GM12878 (cell line): Measurements from ENCODE around the gene GMPPA. TPM values are rescaled to one million over a fixed set of nuclear protein-coding genes. Genes with fewer than 3 reads are reported as not detected.

ENCODE experiments used
- ATAC-seq: fragments of 200-7000 bp; cut with Tn5 transposase; 3 replicates; pipeline ENCODE4 v1.9.1; 2020; ENCODE audit warnings: mild to moderate bottlenecking, moderate library complexity
- BruUV-seq: library from RNA; stranded (reverse); fragments of 400-500 nt; replicated peaks from 2 replicates; lab custom pipeline; 2021; lab: Mats Ljungman, UMichigan
- CTCF ChIA-PET: fragments of 300-600 bp; sonication (Branson Sonifier 250); formaldehyde crosslinking; extraction: SDS; loops from one replicate; lab custom pipeline; 2021; ENCODE audit warnings: inconsistent platforms; lab: Yijun Ruan, JAX
- POLR2A ChIA-PET: fragments of 350-600 bp; formaldehyde crosslinking; extraction: SDS; loops from one replicate; lab custom pipeline; 2021; ENCODE audit warnings: inconsistent platforms; lab: Charles Lee
- RAD21 ChIA-PET: fragments of 300-600 bp; sonication (Branson Sonifier 250); formaldehyde crosslinking; loops from one replicate; lab custom pipeline; 2023; ENCODE audit warnings: antibody characterized with exemption; ENCODE audit not compliant: unreplicated experiment; lab: Charles Lee
- SMC1A ChIA-PET: fragments of 300-600 bp; sonication (Branson Sonifier 250); formaldehyde crosslinking; loops from one replicate; lab custom pipeline; 2023; ENCODE audit not compliant: unreplicated experiment, uncharacterized antibody; lab: Charles Lee
- DNase-seq: peaks from one replicate; pipeline ENCODE4 v3.0.0-alpha.2; 2011; ENCODE audit warnings: low read depth, low spot score
- FAIRE-seq: peaks from 3 replicates; lab custom pipeline; 2011; peaks lifted over from hg19 to GRCh38; lab: Jason Lieb, UNC
- H2AFZ ChIP-seq: 2 replicates; pipeline ENCODE4 v1.6.0; 2011; ENCODE audit warnings: low read depth, low read length, control low read depth; ENCODE audit not compliant: control insufficient read depth
- H3K27ac ChIP-seq: 2 replicates; pipeline ENCODE4 v1.5.1; 2011; ENCODE audit warnings: control low read depth; ENCODE audit not compliant: control insufficient read depth, insufficient read depth
- H3K27me3 ChIP-seq, 2 experiments: replicated peaks in 1 of 2; 2 replicates each; pipeline versions ENCODE4 v1.6.0 to v1.6.1; 2011; ENCODE audit warnings: low read length in 1 of 2; ENCODE audit not compliant: control insufficient read depth in 2 of 2, insufficient read depth in 2 of 2
- H3K36me3 ChIP-seq, 2 experiments: 2 replicates each; pipeline ENCODE4 v1.5.1; 2011; ENCODE audit warnings: low read length in 1 of 2; ENCODE audit not compliant: control insufficient read depth in 2 of 2, insufficient read depth in 2 of 2
- H3K4me1 ChIP-seq: 2 replicates; pipeline ENCODE4 v1.6.1; 2011; ENCODE audit warnings: mild to moderate bottlenecking, low read length, moderate library complexity, mixed read lengths; ENCODE audit not compliant: control insufficient read depth, insufficient read depth
- H3K4me2 ChIP-seq: 2 replicates; pipeline ENCODE4 v1.6.0; 2011; ENCODE audit warnings: control low read depth; ENCODE audit not compliant: control insufficient read depth, insufficient read depth
- H3K4me3 ChIP-seq: fragments of 200-600 bp; sonication (generic); 2 replicates; pipeline ENCODE4 v1.5.1; 2016
- H3K79me2 ChIP-seq: 2 replicates; pipeline ENCODE4 v1.6.0; 2011; ENCODE audit warnings: low read length; ENCODE audit not compliant: control insufficient read depth, insufficient read depth
- H3K9ac ChIP-seq: 2 replicates; pipeline ENCODE4 v1.8.0; 2011; ENCODE audit warnings: low read length, control low read depth, mixed read lengths; ENCODE audit not compliant: control insufficient read depth, insufficient read depth
- H3K9me3 ChIP-seq: replicated peaks from 3 replicates; pipeline ENCODE4 v1.5.1; 2011; ENCODE audit warnings: mild to moderate bottlenecking, low read length; ENCODE audit not compliant: control insufficient read depth, insufficient read depth
- H4K20me1 ChIP-seq: 2 replicates; pipeline ENCODE4 v1.6.0; 2011; ENCODE audit not compliant: control insufficient read depth, insufficient read depth
- DPF2 ChIP-seq: fragments of 450-650 bp; IDR thresholded peaks from 2 replicates; pipeline ENCODE4 v1.6.1; 2017; ENCODE audit warnings: mild to moderate bottlenecking
- FOXM1 ChIP-seq: IDR thresholded peaks from 2 replicates; pipeline ENCODE4 v1.6.1; 2012; ENCODE audit warnings: low read depth, mild to moderate bottlenecking, inconsistent platforms, low read length, moderate library complexity
- KDM1A ChIP-seq: fragments of 200-600 bp; sonication (generic); IDR thresholded peaks from 2 replicates; pipeline ENCODE4 v1.6.1; 2016; ENCODE audit warnings: borderline replicate concordance
- LARP7 ChIP-seq: fragments of 450-650 bp; IDR thresholded peaks from 2 replicates; pipeline ENCODE4 v1.6.1; 2017; ENCODE audit warnings: mild to moderate bottlenecking
- MYC ChIP-seq: IDR thresholded peaks from 2 replicates; pipeline ENCODE4 v1.6.1; 2011; ENCODE audit warnings: mild to moderate bottlenecking, low read length, moderate library complexity, inconsistent platforms; ENCODE audit not compliant: insufficient read depth, insufficient replicate concordance, insufficient read length, severe bottlenecking
- NBN ChIP-seq: fragments of 450-650 bp; IDR thresholded peaks from 2 replicates; pipeline ENCODE4 v1.6.1; 2016
- PBX3 ChIP-seq: IDR thresholded peaks from 2 replicates; pipeline ENCODE4 v1.6.1; 2011; ENCODE audit warnings: mild to moderate bottlenecking, low read depth, low read length, moderate library complexity; ENCODE audit not compliant: insufficient replicate concordance
- RAD51 ChIP-seq: fragments of 450-650 bp; IDR thresholded peaks from 2 replicates; pipeline ENCODE4 v1.6.1; 2016; ENCODE audit warnings: moderate library complexity, mild to moderate bottlenecking, inconsistent platforms
- RFX5 ChIP-seq: IDR thresholded peaks from 2 replicates; pipeline ENCODE4 v1.6.1; 2011; ENCODE audit warnings: low read depth, low read length, improper control_type of control experiment
- SKIL ChIP-seq: fragments of 450-650 bp; IDR thresholded peaks from 2 replicates; pipeline ENCODE4 v1.6.1; 2017; ENCODE audit warnings: mild to moderate bottlenecking, low read depth, inconsistent platforms; ENCODE audit not compliant: poor library complexity, severe bottlenecking
- SMC3 ChIP-seq: IDR thresholded peaks from 2 replicates; pipeline ENCODE4 v1.6.1; 2011; ENCODE audit warnings: low read length, improper control_type of control experiment, borderline replicate concordance
- TCF12 ChIP-seq: IDR thresholded peaks from 2 replicates; pipeline ENCODE4 v1.6.1; 2011; ENCODE audit warnings: low read depth, mild to moderate bottlenecking, low read length
- TCF7 ChIP-seq: IDR thresholded peaks from 2 replicates; pipeline ENCODE4 v1.6.1; 2014; ENCODE audit warnings: antibody characterized with exemption, borderline replicate concordance
- USF2 ChIP-seq: IDR thresholded peaks from 2 replicates; pipeline ENCODE4 v1.6.1; 2011; ENCODE audit warnings: low read depth, low read length, improper control_type of control experiment, borderline replicate concordance
- ZBTB11 ChIP-seq: fragments of 450-650 bp; formaldehyde crosslinking; IDR thresholded peaks from 2 replicates; pipeline ENCODE4 v1.5.0; 2022; ENCODE audit warnings: mild to moderate bottlenecking, missing genetic modification characterization
- ZNF384 ChIP-seq: IDR thresholded peaks from 2 replicates; pipeline ENCODE4 v1.6.1; 2012; ENCODE audit warnings: low read depth, mild to moderate bottlenecking, low read length, improper control_type of control experiment, borderline replicate concordance
- WGBS: methylation state at CpG from one replicate; pipeline ENCODE4 v1.1.6; 2016; ENCODE audit warnings: low lambda C conversion rate; ENCODE audit not compliant: insufficient replicate concordance, insufficient coverage; ENCODE audit errors: missing lambda C conversion rate; 5-methylcytosine and 5-hydroxymethylcytosine counted together
- in situ Hi-C: fragments of 300-500 bp; cut with MboI; formaldehyde crosslinking; loops from 9 replicates; pipeline ENCODE4 v1.14.3; 2018; ENCODE audit warnings: mixed read lengths
- intact Hi-C: fragments of 100-400 bp; cut with micrococcal nuclease; formaldehyde crosslinking; loops from one replicate; pipeline ENCODE4 v1.14.2; 2022; ENCODE audit not compliant: unreplicated experiment
- polyA plus RNA-seq, 11 experiments: library from polyadenylated mRNA; depleted of rRNA in 4 of 11; unstranded in 6 of 11; stranded (reverse) in 5 of 11; fragments of >200 nt; fragmentation: Nextera tagmentation in 4 of 11; fragmentation: Illumina TruSeq in 1 of 11; extraction: Ambion mirVana in 4 of 11; extraction: Trizol in 1 of 11; gene quantifications; 1 replicate in 1 of 11; 2 replicates in 10 of 11; pipeline versions ENCODE4 v1.2.1 to v1.2.3, GENCODE V29; 2011 to 2016; ENCODE audit warnings: inconsistent platforms in 2 of 11, missing spikeins in 2 of 11, low read depth in 1 of 11
- total RNA-seq, 4 experiments: library from RNA; depleted of rRNA in 3 of 4; stranded (reverse); fragments of >200 nt in 3 of 4; fragmentation: Illumina TruSeq in 1 of 4; extraction: Trizol in 1 of 4; gene quantifications; 2 replicates each; pipeline versions ENCODE4 v1.2.1 to v1.2.3, GENCODE V29; 2013 to 2021

GMPPA gene
- total and polyA plus RNA-seq, 10 of the 15 experiments (the other 5 are each of a cell fraction or from before 2014, with no cell fraction given) = 1.9 to 83.2 (median 45.0) TPM

GRCh38 chr2:219533930-219534661 is 35.4 kb downstream of the GMPPA start:
- intact Hi-C loops (no loop called here), in situ Hi-C loops (loop anchor here (5.0 kb wide), 1 partner anchor 132 kb away; no protein-coding TSS in a partner anchor)
- Histone ChIP-seq H4K20me1 (no peaks in the 10 kb centered on the region; the same call in 1 of the 2 replicates), H3K4me2 (no peak overlapping the region), H3K9me3 (no peaks in the 10 kb centered on the region), H3K4me3 (no peak overlapping the region), H3K27me3 (peaks cover 3 to 8% of the 10 kb centered on the region in 2 experiments; a peak in 3 of 4 replicates), H3K9ac (no peak overlapping the region), H3K27ac (no peak overlapping the region), H3K4me1 (no peaks in the 10 kb centered on the region), H2AFZ (no peak overlapping the region), H3K79me2 (no peaks in the 10 kb centered on the region), H3K36me3 (no peaks in the 10 kb centered on the region)
- WGBS = 29% methylated on average over 5 of the region's 6 CpGs
- RAD21 ChIA-PET = no interaction called here
- BruUV-seq = no TSS peak
- FAIRE-seq (no peak), ATAC-seq (no peak), DNase-seq (no peak)
- POLR2A ChIA-PET = no interaction called here
- CTCF ChIA-PET = interaction anchor here (1.1 to 1.5 kb wide), 3 partner anchors 8 to 145 kb away, joined by 3 read pairs; no protein-coding TSS in a partner anchor
- SMC1A ChIA-PET = interaction anchor here (1.1 to 1.8 kb wide), 2 partner anchors 38 to 39 kb away, joined by 3 to 4 read pairs; a partner anchor contains a TSS
- TF ChIP-seq TCF12 = no peak
- no peak for TF ChIP-seq NBN
- TF ChIP-seq RFX5 = no peak
- no peak for TF ChIP-seq TCF7
- no peak for TF ChIP-seq USF2
- no peak for TF ChIP-seq MYC
- TF ChIP-seq FOXM1 = no peak
- no peak for TF ChIP-seq ZNF384
- no peak for TF ChIP-seq RAD51
- TF ChIP-seq SMC3 = no peak
- no peak for TF ChIP-seq DPF2
- no peak for TF ChIP-seq ZBTB11 (CRISPR knock-in tag)
- TF ChIP-seq PBX3 = no peak
- TF ChIP-seq LARP7 = no peak
- TF ChIP-seq SKIL = no peak
- no peak for TF ChIP-seq KDM1A
